Measurements from ENCODE around the gene CLEC10A.
"Not testable (repeated sequence)": the region's sequence is repeated elsewhere in the genome, so short reads cannot be mapped to it uniquely, and the experiment has no call there.

CLEC10A gene

GRCh38 chr17:7067198-7067597 is 12.9 kb downstream of the CLEC10A start:
- H3K4me3 Mint-ChIP-seq: no peak overlapping the region
- peaks cover 9% of the 10 kb centered on the region for H3K9me3 Mint-ChIP-seq (ENCODE audit: low read depth)
- H3K4me1 Mint-ChIP-seq (ENCODE audit: low read depth): no peaks in the 10 kb centered on the region
- H3K36me3 Mint-ChIP-seq: peaks cover 8% of the 10 kb centered on the region
- peaks cover 5% of the 10 kb centered on the region for H3K27me3 Mint-ChIP-seq
- no peak overlapping the region for H3K27ac Mint-ChIP-seq

DNA sequence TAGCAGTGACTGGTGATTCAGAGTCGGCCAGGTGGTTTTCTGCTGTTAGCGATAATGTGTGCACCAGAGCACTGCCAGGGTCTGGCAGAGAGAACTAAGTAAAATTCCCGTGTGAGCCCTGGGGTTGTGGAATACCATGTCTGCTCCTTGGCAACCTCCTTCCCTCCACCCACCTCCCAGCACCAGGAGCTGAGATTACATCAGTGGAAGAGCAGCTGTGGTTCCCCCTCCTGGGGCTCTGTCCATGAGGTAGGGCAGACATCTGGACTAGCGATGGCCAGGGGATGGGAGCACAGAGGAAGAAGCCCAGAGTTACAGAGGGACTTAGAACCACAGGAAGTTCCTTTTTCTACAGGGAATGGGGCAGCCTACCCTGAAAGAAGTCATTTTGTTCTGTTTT is 15.8 kb downstream of the CLEC10A start:
- H3K9me3 Mint-ChIP-seq (ENCODE audit: low read depth): peaks cover 9% of the 10 kb centered on the region
- H3K4me3 Mint-ChIP-seq: no peak overlapping the region
- peaks cover 8% of the 10 kb centered on the region for H3K36me3 Mint-ChIP-seq
- H3K27ac Mint-ChIP-seq: no peak overlapping the region
- peaks cover 5% of the 10 kb centered on the region for H3K27me3 Mint-ChIP-seq
- H3K4me1 Mint-ChIP-seq (ENCODE audit: low read depth): peaks cover 12% of the 10 kb centered on the region

GRCh38 chr17:7063518-7064094 is 16.4 kb downstream of the CLEC10A start:
- Mint-ChIP-seq H3K4me3 (no peak overlapping the region), H3K27me3 (peaks cover 5% of the 10 kb centered on the region), H3K27ac (no peak overlapping the region), H3K4me1 (ENCODE audit: low read depth) (peaks cover 16% of the 10 kb centered on the region), H3K9me3 (ENCODE audit: low read depth) (peaks cover 6% of the 10 kb centered on the region), H3K36me3 (peaks cover 5% of the 10 kb centered on the region)

DNA sequence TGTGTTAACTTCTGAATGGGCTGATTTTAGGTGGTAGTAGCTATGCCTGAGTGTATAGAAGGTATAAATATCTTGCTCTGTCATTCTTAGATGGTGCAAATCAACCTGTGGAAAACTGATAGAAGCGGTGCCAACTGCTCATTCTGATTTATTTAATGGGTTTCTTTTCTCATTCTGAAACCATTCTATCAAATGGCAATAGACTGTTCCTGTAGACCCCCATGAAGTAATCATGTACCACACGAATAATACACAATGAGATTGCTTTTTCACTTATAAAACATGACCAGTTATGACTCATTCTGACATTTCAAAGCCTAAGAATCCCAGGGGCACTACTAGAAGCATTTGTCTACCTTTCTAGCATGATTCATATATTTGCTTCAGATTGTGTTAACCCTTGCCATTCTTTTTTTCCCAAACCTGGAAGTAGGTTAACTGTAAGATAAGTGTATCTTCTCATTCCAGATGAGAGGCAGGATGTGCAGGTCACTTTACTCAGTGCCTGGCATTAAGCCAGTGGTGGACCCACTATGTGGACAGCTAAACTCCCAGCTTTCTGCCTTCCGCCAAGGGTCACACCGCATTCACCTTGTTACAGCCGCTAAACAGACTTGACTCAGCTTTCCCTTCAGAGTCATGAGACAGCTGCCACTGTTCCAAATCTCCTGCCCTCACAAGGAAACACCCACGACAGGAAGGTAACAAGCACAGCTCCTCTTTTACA is 19.7 kb downstream of the CLEC10A start:
- Mint-ChIP-seq H3K27me3 (peaks cover 5% of the 10 kb centered on the region), H3K36me3 (no peaks in the 10 kb centered on the region), H3K4me3 (no peak overlapping the region), H3K4me1 (ENCODE audit: low read depth) (peaks cover 16% of the 10 kb centered on the region), H3K27ac (peak overlapping the region; percentile 84), H3K9me3 (ENCODE audit: low read depth) (no peaks in the 10 kb centered on the region)

DNA sequence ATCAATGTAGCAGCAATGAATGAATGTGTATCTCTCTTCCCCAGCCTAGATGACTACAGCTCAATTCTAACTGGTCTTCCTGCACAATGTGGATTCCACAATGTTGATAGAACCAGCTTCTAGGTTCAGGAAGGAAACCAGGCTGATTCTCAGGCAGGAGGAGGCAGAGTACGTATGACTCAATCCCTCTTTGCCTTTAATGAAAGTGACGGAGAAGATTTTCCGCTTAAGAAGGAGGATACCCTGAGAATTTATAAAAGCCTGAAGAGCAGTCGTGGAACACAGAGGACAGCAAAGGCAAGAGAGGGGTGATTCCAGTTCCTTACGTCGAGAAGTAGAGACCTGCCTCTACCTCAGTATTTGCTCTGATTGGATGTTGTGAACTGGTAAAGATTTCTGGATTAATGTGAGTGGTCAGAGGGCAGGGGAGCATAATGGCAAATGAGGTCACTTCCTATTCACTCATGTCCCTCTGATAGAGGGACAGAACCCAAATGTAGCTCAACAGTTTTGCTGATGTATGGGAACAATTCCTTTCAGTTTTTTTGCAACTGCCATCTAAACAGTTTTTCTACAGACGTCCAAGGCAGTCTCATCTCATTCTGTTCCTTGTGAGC is 21.1 kb downstream of the CLEC10A start:
- no peak overlapping the region for H3K4me3 Mint-ChIP-seq
- peaks cover 16% of the 10 kb centered on the region for H3K4me1 Mint-ChIP-seq (ENCODE audit: low read depth)
- no peak overlapping the region for H3K27ac Mint-ChIP-seq
- no peaks in the 10 kb centered on the region for H3K36me3 Mint-ChIP-seq
- H3K27me3 Mint-ChIP-seq: peaks cover 5% of the 10 kb centered on the region
- no peaks in the 10 kb centered on the region for H3K9me3 Mint-ChIP-seq (ENCODE audit: low read depth)

DNA sequence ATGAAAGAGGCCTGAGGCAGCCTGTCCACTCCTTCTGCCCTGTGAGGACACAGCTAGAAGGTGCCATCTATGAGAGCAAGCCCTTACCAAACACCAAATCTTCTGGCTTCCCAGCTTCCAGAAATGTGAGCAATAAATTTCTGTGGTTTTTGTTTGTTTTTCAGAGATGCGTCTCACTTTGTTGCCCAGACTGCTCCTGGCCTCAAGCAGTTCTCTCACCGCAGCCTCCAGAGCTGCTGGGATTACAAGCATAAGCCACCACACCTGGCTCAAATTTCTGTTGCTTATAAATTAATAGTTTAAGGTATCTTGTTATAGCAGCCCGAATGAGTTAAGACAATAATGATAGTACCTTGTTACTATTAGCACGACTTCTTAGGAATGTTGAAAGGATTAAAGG is 23.7 kb downstream of the CLEC10A start:
- H3K36me3 Mint-ChIP-seq: no peaks in the 10 kb centered on the region
- H3K4me1 Mint-ChIP-seq (ENCODE audit: low read depth): peaks cover 16% of the 10 kb centered on the region
- H3K27me3 Mint-ChIP-seq: no peaks in the 10 kb centered on the region
- H3K27ac Mint-ChIP-seq: no peak overlapping the region
- H3K9me3 Mint-ChIP-seq (ENCODE audit: low read depth): no peaks in the 10 kb centered on the region
- no peak overlapping the region for H3K4me3 Mint-ChIP-seq

DNA sequence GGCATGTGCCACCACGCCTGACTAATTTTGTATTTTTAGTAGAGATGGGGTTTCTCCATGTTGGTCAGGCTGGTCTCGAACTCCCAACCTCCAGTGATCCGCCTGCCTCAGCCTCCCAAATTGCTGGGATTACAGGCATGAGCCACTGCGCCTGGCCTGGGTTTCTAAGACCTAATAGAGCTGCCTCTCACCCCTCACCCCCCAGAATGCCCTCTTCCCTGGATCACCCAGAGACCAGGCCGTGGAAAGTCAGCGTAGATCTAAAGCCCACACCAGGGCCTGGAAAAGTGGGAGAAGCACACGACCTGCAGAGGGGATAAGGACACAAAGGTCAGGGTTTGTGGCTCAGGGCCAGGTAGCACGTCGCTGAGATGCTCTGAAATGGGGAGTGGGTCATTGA is 29.5 kb downstream of the CLEC10A start:
- H3K4me1 Mint-ChIP-seq (ENCODE audit: low read depth): peaks cover 22% of the 10 kb centered on the region
- H3K4me3 Mint-ChIP-seq; H3K36me3 Mint-ChIP-seq; H3K9me3 Mint-ChIP-seq (ENCODE audit: low read depth); H3K27me3 Mint-ChIP-seq; H3K27ac Mint-ChIP-seq: not testable (repeated sequence)

DNA sequence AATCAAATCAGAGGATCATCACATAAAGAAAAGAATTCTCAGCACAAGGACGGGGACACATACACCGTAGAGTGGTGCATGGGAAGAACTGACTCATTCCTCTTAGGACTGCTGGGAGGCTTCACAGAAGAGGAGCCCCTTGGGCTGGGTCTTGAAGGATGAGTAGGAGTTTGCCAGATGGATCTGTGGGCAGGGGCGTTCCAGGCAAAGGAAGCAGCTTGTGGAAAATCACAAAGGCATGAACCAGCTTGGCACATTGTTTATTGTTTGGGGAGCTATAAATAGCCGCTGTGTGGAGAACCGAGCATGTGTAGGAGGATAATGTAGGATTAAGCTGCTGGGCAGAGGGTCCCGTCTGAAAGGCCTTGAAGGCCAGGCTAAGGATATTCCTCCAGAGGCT is 31.1 kb downstream of the CLEC10A start:
- Mint-ChIP-seq H3K27ac (no peak overlapping the region), H3K4me3 (no peak overlapping the region), H3K27me3 (peaks cover 2% of the 10 kb centered on the region)

DNA sequence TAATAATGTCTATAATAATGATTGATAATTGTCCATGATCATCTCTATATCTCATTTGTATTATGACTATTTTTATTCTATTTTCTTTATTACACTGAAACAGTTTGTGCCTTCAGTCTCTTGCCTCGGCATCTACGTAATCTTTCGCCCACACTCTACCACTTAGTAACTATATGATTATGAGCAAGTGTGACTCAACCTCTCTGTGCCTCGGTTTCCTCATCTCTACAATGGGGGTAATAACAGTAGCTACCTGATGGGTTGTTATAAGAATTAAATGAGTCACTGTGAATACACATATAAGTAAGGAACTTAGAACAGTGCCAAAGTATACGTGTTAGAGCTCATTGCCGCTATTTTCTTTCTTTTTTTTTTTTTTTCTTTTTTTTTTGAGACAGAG is 32.5 kb downstream of the CLEC10A start:
- Mint-ChIP-seq H3K27me3 (peaks cover 2% of the 10 kb centered on the region), H3K27ac (no peak overlapping the region), H3K36me3 (no peaks in the 10 kb centered on the region), H3K4me1 (ENCODE audit: low read depth) (peaks cover 26% of the 10 kb centered on the region), H3K9me3 (ENCODE audit: low read depth) (no peaks in the 10 kb centered on the region), H3K4me3 (peak overlapping the region; percentile 84)

More for the DNA sequence above, 31.1 kb downstream of the CLEC10A start:
- Mint-ChIP-seq H3K9me3 (ENCODE audit: low read depth) (no peaks in the 10 kb centered on the region), H3K4me1 (ENCODE audit: low read depth) (peaks cover 23% of the 10 kb centered on the region), H3K36me3 (no peaks in the 10 kb centered on the region)

- not testable (repeated sequence) for H3K36me3 Mint-ChIP-seq; H3K9me3 Mint-ChIP-seq (ENCODE audit: low read depth); H3K27me3 Mint-ChIP-seq
- Mint-ChIP-seq H3K4me1 (ENCODE audit: low read depth) (peaks cover 28% of the 10 kb centered on the region), H3K27ac (peak overlapping the region; percentile 35), H3K4me3 (peak overlapping the region; percentile 84)
Measured at GRCh38 chr17:7046725-7047397, 33.2 kb downstream of the CLEC10A start.

DNA sequence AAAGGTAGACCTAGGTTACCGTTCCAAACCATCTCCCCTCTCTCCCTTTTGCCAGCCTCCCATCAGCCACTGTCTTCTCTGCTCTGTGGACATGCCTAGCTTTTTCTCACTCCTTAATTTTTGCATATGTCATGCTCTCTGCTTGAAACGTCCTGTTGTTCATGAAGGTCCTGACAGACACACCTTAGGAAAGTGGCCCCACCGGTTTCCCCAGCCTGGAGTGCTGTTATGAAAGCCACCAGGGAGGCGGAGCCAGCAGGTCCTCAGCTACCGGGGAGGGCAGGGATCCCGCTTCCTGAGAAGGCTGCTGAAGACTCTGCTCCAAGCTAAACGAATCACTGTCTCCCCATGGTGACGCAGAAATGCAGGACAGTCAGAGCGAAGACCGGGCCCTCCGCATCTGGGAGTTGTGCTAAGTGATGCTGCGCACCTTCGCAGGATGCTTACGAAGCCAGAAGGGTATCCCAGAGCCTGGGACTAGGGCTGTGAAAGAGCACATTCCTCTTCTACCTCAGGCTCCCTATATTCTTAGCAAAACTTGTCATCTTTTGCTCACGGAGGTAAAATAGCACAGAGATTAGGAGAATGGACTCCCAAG is 33.8 kb downstream of the CLEC10A start:
- H3K36me3 Mint-ChIP-seq: no peaks in the 10 kb centered on the region

DNA sequence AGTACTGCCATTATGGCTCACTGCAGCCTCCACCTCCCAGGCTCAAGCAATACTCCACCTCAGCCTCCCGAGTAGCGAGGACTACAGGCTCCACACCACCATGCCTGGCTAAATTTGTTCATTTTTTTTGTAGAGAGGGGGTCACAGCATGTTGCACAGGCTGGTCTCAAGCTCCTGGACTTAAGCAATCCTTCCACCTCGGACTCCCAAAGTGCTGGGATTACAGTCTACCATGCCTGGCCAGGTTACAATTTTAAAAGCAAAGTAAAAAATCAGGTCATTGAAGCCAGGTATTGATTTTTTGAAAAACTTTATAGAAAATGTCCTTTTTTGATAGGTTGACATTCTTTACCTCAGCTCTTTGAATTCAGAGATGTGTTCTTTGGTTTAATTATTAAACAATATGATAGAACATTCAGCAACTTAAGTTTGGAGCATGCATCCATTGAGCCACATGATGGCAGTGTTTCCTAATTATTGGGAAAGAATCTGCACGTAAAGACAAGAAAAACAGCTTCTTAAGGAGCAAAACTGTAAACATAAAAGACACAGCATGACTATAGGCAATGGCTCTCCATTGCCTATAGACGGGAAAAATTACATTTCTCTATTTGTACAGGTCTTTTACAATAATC is 34.4 kb downstream of the CLEC10A start:
- peaks cover 2% of the 10 kb centered on the region for H3K27me3 Mint-ChIP-seq
- peak overlapping the region; percentile 43 for H3K27ac Mint-ChIP-seq
- H3K4me1 Mint-ChIP-seq (ENCODE audit: low read depth): peaks cover 31% of the 10 kb centered on the region
- H3K9me3 Mint-ChIP-seq (ENCODE audit: low read depth): no peaks in the 10 kb centered on the region
- H3K4me3 Mint-ChIP-seq: peak overlapping the region; percentile 84
- H3K36me3 Mint-ChIP-seq: no peaks in the 10 kb centered on the region

More for the DNA sequence above, 33.8 kb downstream of the CLEC10A start:
- peaks cover 2% of the 10 kb centered on the region for H3K27me3 Mint-ChIP-seq
- peaks cover 31% of the 10 kb centered on the region for H3K4me1 Mint-ChIP-seq (ENCODE audit: low read depth)
- no peaks in the 10 kb centered on the region for H3K9me3 Mint-ChIP-seq (ENCODE audit: low read depth)
- H3K27ac Mint-ChIP-seq: peak overlapping the region; percentile 43
- peak overlapping the region; percentile 84 for H3K4me3 Mint-ChIP-seq

GRCh38 chr17:7043497-7044198 is 36.4 kb downstream of the CLEC10A start, which contains the start of gene SLC16A11:
TSS of gene SLC16A11 (minus strand) at chr17:7044092. CDS start at chr17:7043513, 579 bp downstream.
- H3K27me3 Mint-ChIP-seq: no peaks in the 10 kb centered on the region
- peaks cover 36% of the 10 kb centered on the region for H3K4me1 Mint-ChIP-seq (ENCODE audit: low read depth)
- peak within 1 kb of the TSS; percentile 80 for H3K4me3 Mint-ChIP-seq
- no peaks in the 10 kb centered on the region for H3K36me3 Mint-ChIP-seq
- peak within 1 kb of the TSS; percentile 28 for H3K27ac Mint-ChIP-seq
- H3K9me3 Mint-ChIP-seq (ENCODE audit: low read depth): no peaks in the 10 kb centered on the region

- Mint-ChIP-seq H3K9me3 (ENCODE audit: low read depth) (no peaks in the 10 kb centered on the region), H3K36me3 (no peaks in the 10 kb centered on the region), H3K4me3 (peak overlapping the region; percentile 80), H3K27me3 (no peaks in the 10 kb centered on the region), H3K27ac (peak overlapping the region; percentile 28), H3K4me1 (ENCODE audit: low read depth) (peaks cover 41% of the 10 kb centered on the region)
Measured at GRCh38 chr17:7043182-7043496, 36.9 kb downstream of the CLEC10A start.
